ENCODE measurements around the gene YARS1. TPM values are rescaled to one million over a fixed set of nuclear protein-coding genes. Genes with fewer than 3 reads are reported as not detected.

The YARS1 gene
- total RNA-seq, 3 donors from 2014 or later, result 53.8 to 67.5 (median 67.2) TPM

- peaks cover 4 to 11% of the 10 kb centered on the region in 2 donors for H3K4me1 ChIP-seq
- H3K27ac ChIP-seq, result peak overlapping the region; percentile 99
These were observed 76.1 kb downstream of the YARS1 start for GRCh38 chr1:32741059-32741412.

GRCh38 chr1:32736812-32737791, 80.1 kb downstream of the YARS1 start:
- DNase-seq (ENCODE audit: low spot score in 2 of 2), result no peak
- no peaks in the 10 kb centered on the region for H3K36me3 ChIP-seq
- intact Hi-C loops (cut with DNase I; ENCODE audit: low total_unique reads), result no loop called here
- no peak overlapping the region for H3K4me3 ChIP-seq
- TF ChIP-seq POLR2A (IDR thresholded peaks at IDR 0.05), result no peak
- no peak for TF ChIP-seq POLR2AphosphoS5 (IDR thresholded peaks at IDR 0.05)
- TF ChIP-seq CTCF (IDR thresholded peaks at IDR 0.05), result no peak
- peaks cover 2 to 4% of the 10 kb centered on the region in 2 donors for H3K4me1 ChIP-seq
- no peaks in the 10 kb centered on the region for H3K9me3 ChIP-seq
- H3K27me3 ChIP-seq, result no peaks in the 10 kb centered on the region
- H3K27ac ChIP-seq, result peak overlapping the region in 1 of 2 donors; percentile 5

More at GRCh38 chr1:32741059-32741412, 76.1 kb downstream of the YARS1 start:
- intact Hi-C loops (cut with DNase I; ENCODE audit: low total_unique reads), result no loop called here
- H3K9me3 ChIP-seq, result no peaks in the 10 kb centered on the region
- no peak for DNase-seq (ENCODE audit: low spot score in 2 of 2)
- no peaks in the 10 kb centered on the region for H3K27me3 ChIP-seq
- no peaks in the 10 kb centered on the region for H3K36me3 ChIP-seq
- H3K4me3 ChIP-seq, result peak overlapping the region; percentile 71 to 93 (median 75)
- TF ChIP-seq CTCF (IDR thresholded peaks at IDR 0.05) (no peak), POLR2A (IDR thresholded peaks at IDR 0.05) (no peak), POLR2AphosphoS5 (IDR thresholded peaks at IDR 0.05) (no peak)

GRCh38 chr1:32733582-32734321, 83.4 kb downstream of the YARS1 start:
- intact Hi-C loops (cut with DNase I; ENCODE audit: low total_unique reads), result no loop called here
- no peak for DNase-seq (ENCODE audit: low spot score in 2 of 2)
- no peaks in the 10 kb centered on the region for H3K36me3 ChIP-seq
- TF ChIP-seq CTCF (IDR thresholded peaks at IDR 0.05), result no peak
- TF ChIP-seq POLR2AphosphoS5 (IDR thresholded peaks at IDR 0.05), result no peak
- no peak for TF ChIP-seq POLR2A (IDR thresholded peaks at IDR 0.05)
- no peaks in the 10 kb centered on the region for H3K27me3 ChIP-seq
- H3K4me3 ChIP-seq, result no peak overlapping the region
- no peaks in the 10 kb centered on the region for H3K9me3 ChIP-seq
- no peak overlapping the region for H3K27ac ChIP-seq
- peaks cover 0 to 4% of the 10 kb centered on the region in 2 donors for H3K4me1 ChIP-seq

GRCh38 chr1:32729254-32730046, 87.7 kb downstream of the YARS1 start:
- no peaks in the 10 kb centered on the region for H3K27me3 ChIP-seq
- TF ChIP-seq POLR2A (IDR thresholded peaks at IDR 0.05) (no peak), CTCF (IDR thresholded peaks at IDR 0.05) (no peak), POLR2AphosphoS5 (IDR thresholded peaks at IDR 0.05) (no peak)
- no peak overlapping the region for H3K4me3 ChIP-seq
- intact Hi-C loops (cut with DNase I; ENCODE audit: low total_unique reads), result no loop called here
- H3K27ac ChIP-seq, result no peak overlapping the region
- no peaks in the 10 kb centered on the region for H3K9me3 ChIP-seq
- no peaks in the 10 kb centered on the region for H3K4me1 ChIP-seq
- DNase-seq (ENCODE audit: low spot score in 2 of 2), result no peak
- no peaks in the 10 kb centered on the region for H3K36me3 ChIP-seq

Data from breast epithelium (tissue), 4 donors.